ENCODE data around the gene RPL7A.
A peak's percentile ranks its signal among the peaks of the same experiment; 100 is the strongest.

RPL7A gene

GRCh38 chr9:133349965-133350616 lies 2.1 kb downstream of the RPL7A start:
- DNase-seq: no peak

GRCh38 chr9:133351526-133351907 lies 3.5 kb downstream of the RPL7A start:
- no peak for DNase-seq

- DNase-seq: no peak
These were observed 4.1 kb downstream of the RPL7A start for GRCh38 chr9:133351908-133352634.

- DNase-seq: no peak
These were observed 4.8 kb downstream of the RPL7A start for GRCh38 chr9:133352635-133353340.

GRCh38 chr9:133353548-133353947 lies 5.5 kb downstream of the RPL7A start:
- no peak for DNase-seq

- DNase-seq: no peak
These were observed 6.7 kb downstream of the RPL7A start for GRCh38 chr9:133354766-133355165.

- DNase-seq: no peak
These were observed 7.9 kb downstream of the RPL7A start for GRCh38 chr9:133355881-133356357.

GRCh38 chr9:133356391-133357091 lies 8.5 kb downstream of the RPL7A start, which contains the start of the genes SURF1 and SURF2:
TSS of gene SURF1 (minus strand) at chr9:133356487. CDS start at chr9:133356453, 34 bp downstream.
TSS of gene SURF2 (plus strand) at chr9:133356550. CDS start at chr9:133356593, 43 bp downstream.
- peak; percentile 79 for DNase-seq

- DNase-seq: no peak
These were observed 9.6 kb downstream of the RPL7A start for GRCh38 chr9:133357656-133358055.

- DNase-seq: no peak
These were observed 11.6 kb downstream of the RPL7A start for GRCh38 chr9:133359399-133360175.

- DNase-seq: no peak
These were observed 12.7 kb downstream of the RPL7A start for GRCh38 chr9:133360400-133361393.

GRCh38 chr9:133361507-133362092 lies 13.6 kb downstream of the RPL7A start:
- no peak for DNase-seq

GRCh38 chr9:133362359-133363044 lies 14.5 kb downstream of the RPL7A start:
- no peak for DNase-seq

GRCh38 chr9:133366435-133366834 lies 18.4 kb downstream of the RPL7A start:
- DNase-seq: no peak

GRCh38 chr9:133367221-133367620 lies 19.2 kb downstream of the RPL7A start:
- DNase-seq: no peak

GRCh38 chr9:133367778-133368177 lies 19.8 kb downstream of the RPL7A start:
- DNase-seq: no peak

GRCh38 chr9:133368249-133368881 lies 20.3 kb downstream of the RPL7A start:
- no peak for DNase-seq

- DNase-seq: no peak
These were observed 21.4 kb downstream of the RPL7A start for GRCh38 chr9:133369422-133369821.

GRCh38 chr9:133369933-133370332 lies 21.9 kb downstream of the RPL7A start:
- no peak for DNase-seq

All from amniotic stem cell (primary cell).